ENCODE data around the gene EVL.
A peak's percentile ranks its signal among the peaks of the same experiment; 100 is the strongest.
"Not testable (repeated sequence)": the region's sequence is repeated elsewhere in the genome, so short reads cannot be mapped to it uniquely, and the experiment has no call there.

The EVL gene

GRCh38 chr14:100065111-100065871 is at the start of gene EVL:
TSS of gene EVL (plus strand) at chr14:100065422. CDS start at chr14:100065501, 79 bp downstream.
- Mint-ChIP-seq H3K4me3 (peak within 1 kb of the TSS; percentile 77), H3K4me1 (peaks cover 88% of the 10 kb centered on the region), H3K9me3 (no peaks in the 10 kb centered on the region), H3K36me3 (peaks cover 64% of the 10 kb centered on the region), H3K27ac (peak within 1 kb of the TSS; percentile 94)
- DNase-seq (ENCODE audit: low spot score in 2 of 2) (peak; percentile 63 to 85), ATAC-seq (peak; percentile 56)

GRCh38 chr14:100017553-100017952 is 47.7 kb upstream of the EVL start:
- Mint-ChIP-seq H3K27ac (no peak overlapping the region), H3K4me3 (no peak overlapping the region), H3K36me3 (no peaks in the 10 kb centered on the region), H3K4me1 (peaks cover 4% of the 10 kb centered on the region), H3K9me3 (no peaks in the 10 kb centered on the region)
- DNase-seq (ENCODE audit: low spot score in 2 of 2) = no peak
- ATAC-seq = no peak

- ATAC-seq (no peak), DNase-seq (ENCODE audit: low spot score in 2 of 2) (no peak)
- no peaks in the 10 kb centered on the region for H3K36me3 Mint-ChIP-seq
- H3K27ac Mint-ChIP-seq = no peak overlapping the region
- H3K4me1 Mint-ChIP-seq = peaks cover 4% of the 10 kb centered on the region
- no peak overlapping the region for H3K4me3 Mint-ChIP-seq
- H3K9me3 Mint-ChIP-seq = no peaks in the 10 kb centered on the region
Observed at GRCh38 chr14:100018054-100018453, 47.2 kb upstream of the EVL start.

- DNase-seq (ENCODE audit: low spot score in 2 of 2) = no peak
- ATAC-seq = no peak
- no peaks in the 10 kb centered on the region for H3K36me3 Mint-ChIP-seq
- peaks cover 4% of the 10 kb centered on the region for H3K4me1 Mint-ChIP-seq
- no peaks in the 10 kb centered on the region for H3K9me3 Mint-ChIP-seq
- H3K27ac Mint-ChIP-seq = no peak overlapping the region
- no peak overlapping the region for H3K4me3 Mint-ChIP-seq
Observed at GRCh38 chr14:100018482-100018881, 46.7 kb upstream of the EVL start.

GRCh38 chr14:100019156-100019744 is 46.0 kb upstream of the EVL start:
- H3K4me3 Mint-ChIP-seq = no peak overlapping the region
- no peak overlapping the region for H3K27ac Mint-ChIP-seq
- H3K9me3 Mint-ChIP-seq = no peaks in the 10 kb centered on the region
- ATAC-seq (no peak), DNase-seq (ENCODE audit: low spot score in 2 of 2) (no peak)
- peaks cover 4% of the 10 kb centered on the region for H3K4me1 Mint-ChIP-seq
- H3K36me3 Mint-ChIP-seq = no peaks in the 10 kb centered on the region

GRCh38 chr14:100020629-100021028 is 44.6 kb upstream of the EVL start:
- no peak for ATAC-seq
- Mint-ChIP-seq H3K4me3 (no peak overlapping the region), H3K27ac (no peak overlapping the region), H3K9me3 (no peaks in the 10 kb centered on the region), H3K36me3 (no peaks in the 10 kb centered on the region), H3K4me1 (peaks cover 16% of the 10 kb centered on the region)
- DNase-seq (ENCODE audit: low spot score in 2 of 2) = no peak

- no peak for DNase-seq (ENCODE audit: low spot score in 2 of 2)
- peaks cover 15% of the 10 kb centered on the region for H3K4me1 Mint-ChIP-seq
- H3K36me3 Mint-ChIP-seq = no peaks in the 10 kb centered on the region
- no peaks in the 10 kb centered on the region for H3K9me3 Mint-ChIP-seq
- ATAC-seq = no peak
- no peak overlapping the region for H3K27ac Mint-ChIP-seq
- no peak overlapping the region for H3K4me3 Mint-ChIP-seq
Observed at GRCh38 chr14:100022772-100023451, 42.3 kb upstream of the EVL start.

- Mint-ChIP-seq H3K36me3 (no peaks in the 10 kb centered on the region), H3K27ac (peak overlapping the region; percentile 70), H3K4me1 (peaks cover 12% of the 10 kb centered on the region), H3K9me3 (no peaks in the 10 kb centered on the region), H3K4me3 (no peak overlapping the region)
- ATAC-seq (peak; percentile 74), DNase-seq (ENCODE audit: low spot score in 2 of 2) (peak in 1 of 2 donors; percentile 50)
Observed at GRCh38 chr14:100025111-100025510, 40.1 kb upstream of the EVL start.

- Mint-ChIP-seq H3K4me1 (peaks cover 12% of the 10 kb centered on the region), H3K36me3 (no peaks in the 10 kb centered on the region)
Observed at GRCh38 chr14:100027771-100028490, 37.3 kb upstream of the EVL start.

GRCh38 chr14:100028990-100029677 is 36.1 kb upstream of the EVL start:
- H3K9me3 Mint-ChIP-seq = no peaks in the 10 kb centered on the region
- DNase-seq (ENCODE audit: low spot score in 2 of 2) (no peak), ATAC-seq (no peak)
- no peak overlapping the region for H3K27ac Mint-ChIP-seq
- no peaks in the 10 kb centered on the region for H3K36me3 Mint-ChIP-seq
- no peak overlapping the region for H3K4me3 Mint-ChIP-seq
- H3K4me1 Mint-ChIP-seq = peaks cover 12% of the 10 kb centered on the region

More at GRCh38 chr14:100027771-100028490, 37.3 kb upstream of the EVL start:
- DNase-seq (ENCODE audit: low spot score in 2 of 2) (no peak), ATAC-seq (no peak)
- no peak overlapping the region for H3K27ac Mint-ChIP-seq
- H3K4me3 Mint-ChIP-seq = no peak overlapping the region
- no peaks in the 10 kb centered on the region for H3K9me3 Mint-ChIP-seq

GRCh38 chr14:100030006-100030405 is 35.2 kb upstream of the EVL start:
- not testable (repeated sequence) for H3K9me3 Mint-ChIP-seq; ATAC-seq; H3K36me3 Mint-ChIP-seq; H3K4me1 Mint-ChIP-seq; H3K4me3 Mint-ChIP-seq; DNase-seq (ENCODE audit: low spot score in 2 of 2); H3K27ac Mint-ChIP-seq

GRCh38 chr14:100030452-100031153 is 34.6 kb upstream of the EVL start:
- DNase-seq (ENCODE audit: low spot score in 2 of 2) (no peak), ATAC-seq (no peak)
- no peak overlapping the region for H3K27ac Mint-ChIP-seq
- H3K9me3 Mint-ChIP-seq = no peaks in the 10 kb centered on the region
- peaks cover under 1% of the 10 kb centered on the region for H3K4me1 Mint-ChIP-seq
- no peaks in the 10 kb centered on the region for H3K36me3 Mint-ChIP-seq
- H3K4me3 Mint-ChIP-seq = no peak overlapping the region

- no peaks in the 10 kb centered on the region for H3K9me3 Mint-ChIP-seq
- ATAC-seq (no peak), DNase-seq (ENCODE audit: low spot score in 2 of 2) (no peak)
- H3K36me3 Mint-ChIP-seq = no peaks in the 10 kb centered on the region
- H3K4me3 Mint-ChIP-seq = no peak overlapping the region
- H3K4me1 Mint-ChIP-seq = no peaks in the 10 kb centered on the region
- no peak overlapping the region for H3K27ac Mint-ChIP-seq
Observed at GRCh38 chr14:100031506-100032281, 33.5 kb upstream of the EVL start.

GRCh38 chr14:100032738-100033137 is 32.5 kb upstream of the EVL start:
- Mint-ChIP-seq H3K9me3 (no peaks in the 10 kb centered on the region), H3K4me3 (no peak overlapping the region), H3K4me1 (no peaks in the 10 kb centered on the region), H3K27ac (no peak overlapping the region), H3K36me3 (no peaks in the 10 kb centered on the region)
- DNase-seq (ENCODE audit: low spot score in 2 of 2) = no peak
- ATAC-seq = no peak

Data from stimulated activated effector memory CD8-positive, alpha-beta T cell treated with anti-CD3 and anti-CD28 coated beads, Interleukin-12 subunit alpha, Interleukin-12 subunit beta, amount 100 ng/mL, for 72 hours (primary cell).